Right atrium auricular region (tissue), 2 donors: Measurements from ENCODE around the gene BHLHA9. TPM values are rescaled to one million over a fixed set of nuclear protein-coding genes. Genes with fewer than 3 reads are reported as not detected.

Experiments used
- DNase-seq: peaks from one replicate; pipeline ENCODE4 v3.0.0-alpha.2; 2019; ENCODE audit warnings: low spot score
- H3K27ac ChIP-seq, 2 donors: fragments of 200-600 bp; sonication (generic); 1 replicate in 1 of 2; 2 replicates in 1 of 2; pipeline ENCODE4 v1.5.1; 2016 to 2019
- H3K27me3 ChIP-seq, 2 donors: fragments of 200-600 bp; sonication (generic); one replicate each; pipeline versions ENCODE4 v1.5.1 to v1.6.0; 2017 to 2019
- H3K36me3 ChIP-seq: fragments of 200-600 bp; sonication (generic); one replicate; pipeline ENCODE4 v1.5.1; 2016
- H3K4me1 ChIP-seq, 2 donors: fragments of 200-600 bp; sonication (generic); one replicate each; pipeline versions ENCODE4 v1.5.1 to v1.6.0; 2017 to 2019
- H3K4me3 ChIP-seq, 2 donors: fragments of 200-600 bp; sonication (generic); 1 replicate in 1 of 2; 2 replicates in 1 of 2; pipeline ENCODE4 v1.5.1; 2017 to 2019; ENCODE audit warnings: mild to moderate bottlenecking in 1 of 2, moderate library complexity in 1 of 2
- H3K9me3 ChIP-seq, 2 donors: fragments of 200-600 bp; sonication (generic); one replicate each; pipeline ENCODE4 v1.5.1; 2019
- total RNA-seq, 2 donors: library from RNA; depleted of rRNA; stranded (reverse); fragments of >200 nt; gene quantifications; one replicate each; pipeline ENCODE4 v1.1.0, GENCODE V29; 2016
- TF ChIP-seq, protein P1 (sequence below), 2 donors: fragments of 200-600 bp; sonication (generic); IDR thresholded peaks; one replicate each; pipeline ENCODE4 v1.5.1; 2019; ENCODE audit warnings: antibody characterized with exemption in 2 of 2

BHLHA9 gene
- total RNA-seq, 2 donors from 2014 or later, result not detected

DNA sequence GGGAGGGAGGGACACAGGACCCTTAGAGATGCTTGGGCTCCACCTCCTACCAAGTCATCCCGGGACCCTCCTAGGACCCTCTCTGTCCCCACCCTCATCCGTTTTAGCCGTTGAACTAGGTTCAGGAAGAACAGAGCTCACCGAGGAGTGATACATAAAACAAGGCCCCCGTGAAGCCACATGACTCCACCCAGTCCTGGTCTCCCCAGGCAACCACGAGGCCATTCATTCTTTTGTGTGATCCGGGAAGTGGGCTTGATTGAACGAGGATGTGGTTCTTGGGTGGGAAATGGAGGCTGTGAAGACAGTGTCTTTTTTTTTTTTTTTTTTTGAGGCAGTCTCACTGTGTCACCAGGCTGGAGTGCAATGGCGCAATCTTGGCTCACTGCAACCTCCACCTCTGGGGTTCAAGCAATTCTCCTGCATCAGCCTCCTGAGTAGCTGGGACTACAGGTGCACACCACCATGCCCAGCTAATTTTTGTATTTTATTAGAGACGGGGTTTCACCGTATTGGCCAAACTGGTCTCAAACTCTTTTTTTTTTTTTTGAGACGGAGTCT, 24.0 kb downstream of the BHLHA9 start:
- no peak for DNase-seq
- H3K27ac ChIP-seq, result no peak overlapping the region
- no peaks in the 10 kb centered on the region for H3K36me3 ChIP-seq

DNA sequence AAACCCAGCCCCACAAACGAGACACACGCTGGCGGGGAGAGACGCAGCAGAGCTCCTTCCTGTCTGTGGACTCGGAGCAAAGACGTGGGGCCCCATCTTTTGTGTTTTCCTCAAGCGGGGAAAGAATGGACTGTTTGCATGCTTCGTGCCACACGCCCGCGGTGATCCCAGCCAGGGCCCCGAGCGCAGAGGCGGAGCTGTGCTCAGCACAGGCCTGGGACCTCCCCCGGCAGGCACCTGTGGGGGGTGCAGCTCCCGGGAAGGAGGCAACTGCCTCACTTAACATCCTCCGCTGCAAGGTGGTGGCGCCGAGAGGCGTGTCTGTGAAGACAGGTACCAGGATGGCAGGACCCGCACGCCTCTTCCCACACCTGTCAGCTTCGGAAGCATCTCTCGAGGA, 28.4 kb downstream of the BHLHA9 start:
- H3K4me3 ChIP-seq, result no peak overlapping the region
- H3K27ac ChIP-seq, result no peak overlapping the region
- no peak for DNase-seq
- TF ChIP-seq, protein P1, sequence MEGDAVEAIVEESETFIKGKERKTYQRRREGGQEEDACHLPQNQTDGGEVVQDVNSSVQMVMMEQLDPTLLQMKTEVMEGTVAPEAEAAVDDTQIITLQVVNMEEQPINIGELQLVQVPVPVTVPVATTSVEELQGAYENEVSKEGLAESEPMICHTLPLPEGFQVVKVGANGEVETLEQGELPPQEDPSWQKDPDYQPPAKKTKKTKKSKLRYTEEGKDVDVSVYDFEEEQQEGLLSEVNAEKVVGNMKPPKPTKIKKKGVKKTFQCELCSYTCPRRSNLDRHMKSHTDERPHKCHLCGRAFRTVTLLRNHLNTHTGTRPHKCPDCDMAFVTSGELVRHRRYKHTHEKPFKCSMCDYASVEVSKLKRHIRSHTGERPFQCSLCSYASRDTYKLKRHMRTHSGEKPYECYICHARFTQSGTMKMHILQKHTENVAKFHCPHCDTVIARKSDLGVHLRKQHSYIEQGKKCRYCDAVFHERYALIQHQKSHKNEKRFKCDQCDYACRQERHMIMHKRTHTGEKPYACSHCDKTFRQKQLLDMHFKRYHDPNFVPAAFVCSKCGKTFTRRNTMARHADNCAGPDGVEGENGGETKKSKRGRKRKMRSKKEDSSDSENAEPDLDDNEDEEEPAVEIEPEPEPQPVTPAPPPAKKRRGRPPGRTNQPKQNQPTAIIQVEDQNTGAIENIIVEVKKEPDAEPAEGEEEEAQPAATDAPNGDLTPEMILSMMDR (IDR thresholded peaks at IDR 0.05), result no peak
- no peaks in the 10 kb centered on the region for H3K36me3 ChIP-seq
- no peaks in the 10 kb centered on the region for H3K9me3 ChIP-seq
- no peaks in the 10 kb centered on the region for H3K4me1 ChIP-seq
- H3K27me3 ChIP-seq, result peaks cover 0 to 7% of the 10 kb centered on the region in 2 donors

More for the DNA sequence above, 24.0 kb downstream of the BHLHA9 start:
- H3K27me3 ChIP-seq, result peaks cover 0 to 7% of the 10 kb centered on the region in 2 donors
- no peak overlapping the region for H3K4me3 ChIP-seq
- H3K9me3 ChIP-seq, result no peaks in the 10 kb centered on the region
- TF ChIP-seq, protein P1 (IDR thresholded peaks at IDR 0.05), result no peak
- no peaks in the 10 kb centered on the region for H3K4me1 ChIP-seq

DNA sequence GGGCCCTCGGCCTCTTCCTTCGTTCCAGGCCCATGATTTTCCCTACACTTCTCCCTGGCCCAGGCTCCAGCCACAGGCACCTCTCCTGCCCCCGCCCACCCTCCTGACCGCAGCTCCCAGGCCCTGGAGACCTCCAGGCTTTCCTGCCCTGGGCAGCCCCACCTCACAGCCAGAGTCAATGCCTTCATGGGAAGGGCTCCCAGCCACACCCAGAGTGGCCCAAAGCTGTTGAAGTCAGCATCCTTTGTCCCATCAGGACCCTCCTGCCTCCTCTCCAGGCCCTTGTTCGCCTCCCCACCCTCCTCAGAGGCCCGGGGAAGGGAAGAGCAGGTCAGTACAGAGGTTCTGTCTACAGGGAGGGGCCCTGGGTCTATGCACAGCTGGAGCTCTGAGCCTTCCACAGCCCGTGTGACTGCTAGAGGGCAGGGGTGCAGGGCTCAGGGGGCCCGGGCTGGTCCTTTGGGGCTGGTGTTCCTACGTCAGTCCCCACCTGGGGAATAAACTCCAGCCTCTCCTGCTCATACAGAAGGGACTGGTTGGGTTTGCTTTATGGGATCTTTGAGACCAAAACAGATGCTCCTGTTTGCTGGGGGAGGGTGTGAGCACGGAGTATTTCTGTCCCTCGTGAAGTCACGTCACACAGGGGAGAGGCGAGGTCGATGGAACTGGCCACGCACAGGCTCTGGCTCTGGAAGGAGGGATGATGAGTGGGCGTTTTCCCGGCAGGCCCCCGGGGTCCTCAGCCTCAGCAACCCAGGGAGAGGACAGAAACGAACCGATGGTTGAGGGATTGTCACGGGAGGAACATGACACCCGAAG, 29.5 kb downstream of the BHLHA9 start:
- H3K9me3 ChIP-seq, result no peaks in the 10 kb centered on the region
- no peaks in the 10 kb centered on the region for H3K36me3 ChIP-seq
- peaks cover 0 to 7% of the 10 kb centered on the region in 2 donors for H3K27me3 ChIP-seq
- H3K4me1 ChIP-seq, result no peaks in the 10 kb centered on the region
- TF ChIP-seq, protein P1 (IDR thresholded peaks at IDR 0.05), result no peak
- DNase-seq, result no peak
- no peak overlapping the region for H3K4me3 ChIP-seq
- no peak overlapping the region for H3K27ac ChIP-seq

DNA sequence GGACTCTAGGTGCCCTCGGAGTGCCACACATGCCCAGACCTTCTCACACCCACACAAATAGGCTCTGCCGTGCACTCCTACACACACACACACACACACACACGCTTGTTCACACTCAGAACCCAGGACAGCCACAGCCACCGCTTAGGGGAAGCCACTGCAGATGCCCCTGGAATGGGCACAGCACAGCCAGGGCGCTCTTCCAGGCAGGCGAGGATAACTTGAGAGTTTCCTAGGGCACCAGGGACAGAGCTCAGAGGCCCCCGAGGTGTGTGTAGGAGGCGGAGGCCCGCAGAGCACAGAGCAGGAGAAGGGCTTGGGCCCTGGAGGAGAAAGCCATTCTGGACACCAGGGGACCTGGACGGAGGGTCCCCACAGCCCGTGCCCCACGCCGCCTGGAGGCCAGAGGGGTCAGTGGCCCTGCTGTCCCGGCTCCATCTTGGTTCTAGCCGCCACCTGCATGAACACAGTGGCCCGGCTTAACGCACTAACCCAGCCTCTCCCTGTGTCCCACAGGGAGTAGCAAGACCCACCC, 30.2 kb downstream of the BHLHA9 start:
- no peak overlapping the region for H3K27ac ChIP-seq
- H3K9me3 ChIP-seq, result no peaks in the 10 kb centered on the region
- TF ChIP-seq, protein P1 (IDR thresholded peaks at IDR 0.05), result no peak
- no peak for DNase-seq
- H3K4me1 ChIP-seq, result no peaks in the 10 kb centered on the region
- H3K27me3 ChIP-seq, result peaks cover 0 to 7% of the 10 kb centered on the region in 2 donors
- H3K4me3 ChIP-seq, result no peak overlapping the region
- no peaks in the 10 kb centered on the region for H3K36me3 ChIP-seq

DNA sequence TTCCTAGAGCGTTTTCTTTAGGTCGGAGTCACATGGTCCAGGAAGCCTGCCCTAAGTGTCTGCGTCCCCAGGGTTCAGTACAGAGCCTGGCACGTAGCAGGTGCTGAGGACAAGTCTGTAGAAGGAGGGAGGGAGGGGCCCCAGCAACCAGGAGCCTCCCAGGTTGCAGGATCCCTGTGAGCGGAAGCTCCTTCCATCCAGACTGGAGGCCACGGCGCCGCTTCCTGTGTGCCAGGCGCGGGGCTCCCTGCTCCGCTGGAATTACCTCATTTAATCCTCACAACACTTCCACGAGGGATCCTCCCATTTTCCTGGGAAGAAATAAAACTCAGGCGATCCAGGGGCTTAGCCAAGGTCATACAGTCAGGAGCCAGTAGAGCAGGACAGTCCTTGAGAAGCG, 31.3 kb downstream of the BHLHA9 start:
- TF ChIP-seq, protein P1 (IDR thresholded peaks at IDR 0.05), result no peak
- Histone ChIP-seq H3K4me1 (no peaks in the 10 kb centered on the region), H3K27ac (no peak overlapping the region), H3K36me3 (no peaks in the 10 kb centered on the region), H3K4me3 (no peak overlapping the region), H3K9me3 (no peaks in the 10 kb centered on the region), H3K27me3 (peaks cover 0 to 7% of the 10 kb centered on the region in 2 donors)
- DNase-seq, result no peak
